PC-3 (cell line): ENCODE results near the gene INO80E.

ENCODE experiments used
- CTCF ChIP-seq: fragments of 300-600 bp; sonication (generic); conservative IDR thresholded peaks from 2 replicates; pipeline ENCODE4 v1.5.1; 2017; ENCODE audit warnings: antibody characterized with exemption, low read depth, mild to moderate bottlenecking, low read length
- EZH2 ChIP-seq: fragments of 300-600 bp; sonication (generic); IDR thresholded peaks from one replicate; pipeline ENCODE4 v1.6.1; 2017; ENCODE audit warnings: antibody characterized with exemption, mild to moderate bottlenecking, low read length; ENCODE audit not compliant: unreplicated experiment
- EZH2phosphoT487 ChIP-seq: fragments of 300-600 bp; sonication (generic); IDR thresholded peaks from 2 replicates; pipeline ENCODE4 v1.6.1; 2018; ENCODE audit warnings: mild to moderate bottlenecking, antibody characterized with exemption, low read length, borderline replicate concordance

- TF ChIP-seq CTCF (no peak), EZH2 (no peak), EZH2phosphoT487 (no peak)
Measured at GRCh38 chr16:29961127-29961478, 34.9 kb upstream of the INO80E start.
